NCI-H187 (cell line): ENCODE data around the gene XYLT2.
"Not testable (repeated sequence)": the region's sequence is repeated elsewhere in the genome, so short reads cannot be mapped to it uniquely, and the experiment has no call there.

Experiments used
- DNase-seq, 2 experiments: peaks; one replicate each; lab custom pipeline; 2025; lab: John Stamatoyannopoulos, UW

XYLT2 gene

DNA sequence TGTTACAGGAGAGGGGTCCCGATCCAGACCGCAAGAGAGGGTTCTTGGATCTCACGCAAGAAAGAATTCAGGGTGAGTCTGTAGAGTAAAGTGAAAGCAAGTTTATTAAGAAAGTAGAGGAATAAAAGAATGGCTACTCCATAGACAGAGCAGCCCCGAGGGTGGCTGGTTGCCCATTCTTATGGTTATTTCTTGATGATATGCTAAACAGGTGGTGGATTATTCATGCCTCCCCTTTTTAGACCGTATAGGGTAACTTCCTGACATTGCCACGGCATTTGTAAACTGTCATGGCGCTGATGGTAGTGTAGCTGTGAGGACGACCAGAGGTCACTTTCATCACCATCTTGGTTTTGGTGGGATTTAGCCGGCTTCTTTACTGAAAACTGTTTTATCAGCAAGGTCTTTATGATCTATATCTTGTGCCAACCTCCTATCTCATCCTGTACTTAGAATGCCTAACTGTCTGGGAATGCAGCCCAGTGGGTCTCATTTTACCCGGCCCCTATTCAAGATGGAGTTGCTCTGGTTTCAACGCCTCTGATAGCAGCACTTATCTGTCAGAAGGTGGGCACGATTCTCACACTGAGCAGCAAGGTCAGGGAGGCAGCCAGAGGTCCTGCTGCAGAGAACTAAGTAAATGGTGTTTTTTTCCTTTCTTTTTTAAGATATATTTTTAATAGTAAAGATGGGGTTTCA lies 26.5 kb upstream of the XYLT2 start:
- no peak for DNase-seq

DNA sequence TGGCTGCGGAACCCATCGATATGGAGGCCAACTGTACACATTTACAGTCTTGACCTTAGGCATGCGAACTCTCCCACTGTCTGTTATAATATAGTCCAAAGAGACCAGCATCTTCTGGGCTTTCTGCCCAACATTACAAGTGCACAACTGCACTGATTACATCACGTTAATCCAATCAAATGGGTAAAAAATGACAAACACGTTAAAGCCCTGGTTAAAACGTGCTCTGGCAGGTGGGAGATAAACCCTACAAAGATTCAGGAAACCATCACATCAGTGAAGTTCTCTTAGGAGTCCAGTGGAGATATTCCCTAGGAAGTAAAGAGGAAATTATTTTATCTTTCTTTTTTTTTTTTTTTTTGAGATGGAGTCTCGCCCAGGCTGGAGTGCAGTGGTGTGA lies 23.7 kb upstream of the XYLT2 start:
- no peak for DNase-seq

DNA sequence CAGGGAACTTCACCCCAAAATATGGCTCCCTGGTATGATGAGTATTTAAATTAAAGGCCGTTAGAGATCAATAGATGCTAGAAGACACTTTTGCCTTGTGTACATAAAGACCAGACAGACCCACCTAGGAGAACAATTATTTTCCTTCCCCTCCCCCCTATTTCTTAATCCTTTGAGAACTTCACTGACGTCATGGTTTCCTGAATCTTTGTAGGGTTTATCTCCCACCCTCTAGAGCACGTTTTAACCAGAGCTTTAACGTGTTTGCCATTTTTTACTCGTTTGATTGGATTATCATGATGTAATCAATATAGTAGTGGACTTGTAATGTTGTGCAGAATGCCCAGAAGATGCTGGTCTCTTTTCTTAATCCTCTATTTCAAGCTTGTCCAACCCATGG lies 22.9 kb upstream of the XYLT2 start:
- no peak for DNase-seq

DNA sequence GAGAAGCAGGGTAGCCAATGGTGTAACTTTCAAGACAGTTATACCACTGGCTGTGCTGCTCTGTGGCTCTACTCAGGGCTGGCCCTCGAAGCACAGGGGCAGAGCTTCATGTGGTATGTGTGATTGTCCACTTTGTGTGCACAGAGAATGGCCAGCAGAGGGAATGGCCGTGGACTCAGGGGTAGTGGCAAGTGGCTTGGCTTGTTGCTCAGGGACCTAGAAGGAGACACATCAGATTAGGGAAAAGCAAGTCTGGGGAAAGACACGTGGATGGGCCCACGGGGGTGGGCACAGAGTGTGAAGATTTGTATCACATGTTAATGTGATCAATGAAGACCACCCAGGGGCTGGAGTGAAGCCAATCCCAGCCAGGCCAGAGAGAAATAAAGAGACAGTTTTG lies 20.0 kb upstream of the XYLT2 start:
- DNase-seq = no peak

GRCh38 chr17:50326831-50327364 lies 19.0 kb upstream of the XYLT2 start:
- DNase-seq = no peak

GRCh38 chr17:50328363-50329325 lies 17.3 kb upstream of the XYLT2 start:
- no peak for DNase-seq

DNA sequence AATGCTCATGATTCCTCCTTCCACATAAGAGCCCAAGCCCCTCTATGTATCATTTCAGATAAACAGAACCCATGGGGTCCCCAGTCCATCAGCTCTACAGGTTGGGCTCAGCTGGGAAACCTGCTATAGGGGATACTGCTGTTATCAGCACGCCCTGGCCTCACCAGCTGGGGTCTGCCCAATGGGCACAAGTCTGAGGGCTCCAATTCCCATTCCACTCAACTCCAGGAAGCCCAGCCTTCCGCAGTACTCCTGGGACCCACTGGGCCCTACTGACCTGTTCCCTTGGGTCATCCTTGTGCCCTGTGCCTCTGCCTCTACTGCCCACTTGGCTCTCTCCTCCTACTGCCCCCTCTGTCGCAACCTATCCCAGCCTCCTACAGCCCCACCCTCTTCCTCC lies 16.2 kb upstream of the XYLT2 start:
- no peak for DNase-seq

- DNase-seq = no peak
Measured at GRCh38 chr17:50330151-50330775, 15.7 kb upstream of the XYLT2 start.

DNA sequence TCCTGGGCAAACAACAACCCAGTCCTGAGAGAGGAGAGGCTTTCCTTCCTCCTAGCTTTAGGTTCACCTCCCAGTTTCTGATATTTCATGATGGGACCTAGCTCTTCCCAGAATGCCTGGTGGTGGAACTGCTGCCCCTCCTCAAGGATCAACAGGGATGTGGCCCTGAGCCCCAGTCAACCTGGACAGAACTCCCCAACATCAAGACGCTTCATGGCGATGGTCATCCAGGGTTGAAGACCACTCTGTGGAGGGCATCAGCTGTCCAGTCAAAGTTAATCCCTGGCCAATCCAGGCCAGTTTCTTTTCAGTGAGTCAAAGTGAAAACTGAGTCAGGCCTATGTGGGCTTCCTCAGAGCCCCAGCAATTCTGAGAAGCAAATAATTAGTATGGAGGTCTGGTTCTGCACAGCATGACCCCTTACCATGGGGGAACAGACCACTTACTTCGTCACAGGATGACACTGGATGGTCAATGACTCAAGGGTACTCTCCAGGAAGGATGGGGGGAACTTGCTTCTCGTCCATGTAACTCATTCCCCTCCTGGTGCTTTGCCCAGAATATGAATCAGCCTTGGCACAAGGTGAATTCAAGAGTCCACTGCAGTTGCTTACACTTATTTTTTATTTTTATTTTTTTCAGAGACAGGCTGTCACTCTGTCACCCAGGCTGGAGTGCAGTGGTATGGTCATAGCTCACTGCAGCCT lies 14.7 kb upstream of the XYLT2 start:
- no peak for DNase-seq

- no peak for DNase-seq
Measured at GRCh38 chr17:50332196-50332595, 13.7 kb upstream of the XYLT2 start.

DNA sequence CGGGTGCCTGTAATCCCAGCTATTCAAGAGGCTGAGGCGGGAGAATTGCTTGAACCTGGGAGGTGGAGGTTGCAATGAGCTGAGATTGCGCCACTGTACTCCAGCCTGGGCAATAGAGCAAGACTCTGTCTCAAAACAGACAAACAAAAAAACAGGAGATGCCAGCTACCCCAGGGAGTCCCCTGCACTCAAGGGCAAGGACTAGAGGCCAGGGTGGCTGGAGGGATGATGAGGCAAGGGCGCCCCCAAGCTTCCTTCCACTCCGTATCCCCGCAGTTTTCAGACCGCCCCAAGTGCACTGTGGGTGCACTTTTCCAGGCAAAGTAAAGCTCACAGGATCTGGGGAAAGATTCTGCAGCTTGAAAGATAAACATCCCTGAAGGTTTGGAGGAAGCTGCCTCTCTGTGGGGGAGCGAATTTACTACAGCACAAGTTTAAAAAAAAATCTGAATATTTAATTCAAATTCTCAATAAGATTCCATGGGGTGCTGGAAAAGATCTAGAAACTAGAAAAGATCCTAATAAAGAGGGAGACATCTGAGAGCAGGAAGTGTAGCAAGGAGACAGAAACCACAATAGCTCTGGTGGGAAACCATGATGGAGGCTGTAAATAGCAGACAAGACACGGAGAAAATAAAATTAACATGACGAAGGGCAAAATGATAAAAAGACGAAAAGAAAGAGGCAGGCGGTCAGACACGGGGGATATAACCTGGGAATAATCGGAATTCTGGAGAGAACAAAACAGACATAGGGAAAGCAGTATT lies 12.5 kb upstream of the XYLT2 start:
- not testable (repeated sequence) for DNase-seq

GRCh38 chr17:50337956-50338355 lies 8.0 kb upstream of the XYLT2 start:
- no peak for DNase-seq

DNA sequence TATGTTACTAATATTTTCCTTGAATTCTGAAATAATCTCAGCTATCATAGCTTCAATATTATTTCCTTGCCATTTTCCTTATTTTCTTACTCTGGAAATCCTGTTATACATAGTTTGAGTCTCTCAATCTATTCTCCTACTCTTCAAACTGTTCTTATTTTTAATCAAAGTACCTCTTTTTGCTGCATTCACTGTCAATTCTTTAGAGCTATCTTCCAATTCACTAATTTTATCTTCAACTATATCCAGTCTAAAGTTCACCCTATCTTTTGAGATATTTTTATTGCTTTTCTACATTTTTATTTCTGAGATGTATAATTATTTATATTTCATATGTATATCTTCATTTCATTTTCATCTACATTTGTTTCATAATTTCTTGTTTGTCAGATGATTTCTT lies 7.3 kb upstream of the XYLT2 start:
- no peak for DNase-seq

DNA sequence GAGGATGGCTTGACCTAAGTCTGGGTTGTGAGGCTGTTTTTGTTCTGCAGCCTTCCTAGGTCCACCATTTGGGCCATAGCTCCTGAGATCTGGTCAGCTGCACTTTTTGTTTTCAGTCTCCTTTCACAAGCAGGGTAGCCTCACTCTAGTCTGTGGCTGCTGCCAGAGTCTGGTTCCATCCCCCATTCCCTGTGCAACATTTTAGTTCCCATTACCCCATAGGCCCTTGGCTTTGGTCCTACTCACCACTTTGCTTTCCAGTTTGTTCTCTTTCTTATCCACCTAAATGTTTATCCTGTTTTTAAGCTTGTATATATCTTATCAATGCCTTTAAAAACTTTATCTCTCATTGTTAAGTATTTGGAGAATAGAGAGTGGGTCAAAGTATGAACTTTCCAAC lies 6.5 kb upstream of the XYLT2 start:
- DNase-seq = no peak

GRCh38 chr17:50344731-50345365 lies 1.1 kb upstream of the XYLT2 start:
- no peak for DNase-seq

- no peak for DNase-seq
Measured at GRCh38 chr17:50346313-50347116, 589 bp downstream of the XYLT2 start.

DNA sequence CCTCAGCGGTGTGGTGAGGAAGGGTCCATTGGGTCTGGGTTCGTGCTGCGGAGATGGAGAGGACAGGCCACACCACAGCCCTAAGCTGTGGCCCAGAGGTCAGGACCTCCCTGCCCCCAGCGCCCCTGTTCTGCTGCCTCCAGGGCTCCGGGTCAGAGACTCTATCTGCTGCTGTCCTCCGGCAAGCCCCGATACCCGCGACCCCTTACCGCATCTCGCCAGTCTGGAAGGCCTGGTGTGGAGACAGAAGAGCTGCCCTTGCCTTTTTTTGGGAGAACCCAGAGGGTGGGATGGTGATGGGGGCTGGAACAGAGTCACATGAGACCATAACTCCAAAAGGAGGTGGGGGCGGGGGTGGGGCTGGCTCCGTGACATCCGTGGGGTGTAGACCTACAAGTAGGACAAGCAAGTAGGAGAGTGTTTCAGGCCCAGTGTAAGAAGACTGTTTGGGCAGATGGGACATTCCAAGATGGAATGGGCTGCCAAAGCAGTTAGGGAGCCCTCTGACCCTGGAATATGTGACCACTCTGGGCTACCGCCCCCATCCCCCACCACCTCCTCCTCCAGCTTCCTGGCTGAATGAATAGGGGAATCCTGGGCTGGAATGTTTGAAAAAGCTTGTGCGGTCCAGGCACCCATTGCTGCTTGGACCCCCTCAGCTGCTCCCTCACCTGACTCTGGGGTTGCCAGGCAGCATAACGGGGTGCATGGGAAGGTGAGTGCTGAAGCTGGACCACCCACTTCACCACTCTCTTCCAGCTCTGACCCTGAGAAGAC lies 1.4 kb downstream of the XYLT2 start:
- DNase-seq = no peak

GRCh38 chr17:50347894-50348291 lies 2.0 kb downstream of the XYLT2 start:
- no peak for DNase-seq
